Pancreas (tissue), 10 donors: ENCODE measurements around the gene NT5C1B. TPM values are rescaled to one million over a fixed set of nuclear protein-coding genes. Genes with fewer than 3 reads are reported as not detected.

Experiments
- ATAC-seq, 4 donors: fragments of 200-7000 bp; cut with Tn5 transposase; one replicate each; pipeline versions ENCODE4 v1.8.0 to v1.9.1; 2020; ENCODE audit warnings: mild to moderate bottlenecking in 4 of 4, moderate library complexity in 4 of 4
- DNase-seq, 6 donors: peaks; one replicate each; pipeline ENCODE4 v3.0.0-alpha.2; 2020
- FAIRE-seq: peaks from 2 replicates; lab custom pipeline; 2012; peaks lifted over from hg19 to GRCh38; lab: Jason Lieb, UNC
- H3K27ac ChIP-seq, 4 donors: fragments of 200-600 bp; sonication (generic); 1 replicate in 3 of 4; 2 replicates in 1 of 4; pipeline versions ENCODE4 v1.5.0 to v1.8.0; 2020
- H3K27me3 ChIP-seq, 4 donors: fragments of 200-600 bp; one replicate each; pipeline ENCODE4 v1.8.0; 2021
- H3K36me3 ChIP-seq, 3 donors: fragments of 200-600 bp; sonication (generic) in 1 of 3; one replicate each; pipeline versions ENCODE4 v1.5.0 to v1.8.0; 2020 to 2021
- H3K4me1 ChIP-seq, 3 donors: fragments of 200-600 bp; one replicate each; pipeline ENCODE4 v1.8.0; 2021
- H3K4me3 ChIP-seq, 4 donors: fragments of 200-600 bp; sonication (generic) in 2 of 4; one replicate each; pipeline versions ENCODE4 v1.5.0 to v1.8.0; 2020 to 2021
- H3K9me3 ChIP-seq, 4 donors: fragments of 200-600 bp; one replicate each; pipeline ENCODE4 v1.8.0; 2021
- WGBS, 2 donors: extraction: QIAGEN DNeasy Blood & Tissue Kit; methylation state at CpG; one replicate each; pipeline ENCODE4 v1.1.7; 2013; 5-methylcytosine and 5-hydroxymethylcytosine counted together
- intact Hi-C, 3 donors: fragments of 100-400 bp; cut with DNase I; formaldehyde crosslinking; loops; one replicate each; pipeline versions ENCODE4 v1.11.1 to v1.14.2; 2022
- polyA plus RNA-seq, 2 donors: library from polyadenylated mRNA; stranded (reverse); fragments of 200-250 nt; gene quantifications; one replicate each; pipeline ENCODE4 v1.2.3, GENCODE V29; 2013
- total RNA-seq, 6 donors: library from RNA; stranded (reverse); fragmentation: NEBNext Ultra II Directional in 4 of 6; extraction: Animal tissue kit (Norgen Biotek cat#: 25700) in 4 of 6; gene quantifications; one replicate each; pipeline versions ENCODE4 v1.2.1 to v1.2.4, GENCODE V29; 2021 to 2023
- TF ChIP-seq, protein P1 (sequence below), 4 donors: fragments of 200-600 bp; sonication (generic) in 3 of 4; IDR thresholded peaks; one replicate each; pipeline versions ENCODE4 v1.5.0 to v1.8.0; 2021; ENCODE audit warnings: antibody characterized with exemption in 4 of 4
- donor health status: healthy with polysubstance abuse.
- donor health status: DM: no; HTN: no; CAD: no; lungs with moderate emphysema.
- donor health status: DM: no; HTN: no; CAD: no.
- donor health status: control.
- donor health status: control.
- donor health status: Bipolar disorder and iron deficiency.
- donor health status: DM: yes; HTN: yes; CAD: no.
- donor health status: DM: no; HTN: no; CAD: no.
- donor health status: DM: no; HTN: no; CAD: no.
- donor health status: DM: yes; HTN: yes; CAD: no.

NT5C1B gene
- total and polyA plus RNA-seq, 8 donors, result 0.05 TPM; not detected in 7

DNA sequence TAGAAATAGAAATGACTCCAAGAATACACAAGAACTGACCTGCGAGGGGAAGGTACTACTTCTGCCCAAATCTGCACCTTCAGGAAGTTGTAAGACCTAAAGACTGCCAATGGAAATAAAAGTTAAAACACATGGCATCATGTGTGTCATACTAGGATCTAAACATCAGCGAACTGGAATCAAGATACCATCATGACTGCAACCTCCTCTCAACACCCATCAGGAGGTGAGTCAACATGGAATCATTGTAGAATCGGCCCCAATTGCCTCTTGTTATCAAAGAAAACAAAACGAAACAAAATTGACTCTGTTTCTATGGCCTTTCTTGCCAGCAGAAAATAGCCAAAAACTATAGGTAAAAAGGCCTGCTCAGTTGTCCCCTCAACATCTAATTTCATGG, 44.0 kb downstream of the NT5C1B start:
- Histone ChIP-seq H3K27me3 (no peaks in the 10 kb centered on the region), H3K4me3 (no peak overlapping the region), H3K4me1 (peaks cover 0 to 1% (median under 1%) of the 10 kb centered on the region in 3 donors), H3K27ac (no peak overlapping the region), H3K36me3 (no peaks in the 10 kb centered on the region), H3K9me3 (no peaks in the 10 kb centered on the region)
- TF ChIP-seq, protein P1, sequence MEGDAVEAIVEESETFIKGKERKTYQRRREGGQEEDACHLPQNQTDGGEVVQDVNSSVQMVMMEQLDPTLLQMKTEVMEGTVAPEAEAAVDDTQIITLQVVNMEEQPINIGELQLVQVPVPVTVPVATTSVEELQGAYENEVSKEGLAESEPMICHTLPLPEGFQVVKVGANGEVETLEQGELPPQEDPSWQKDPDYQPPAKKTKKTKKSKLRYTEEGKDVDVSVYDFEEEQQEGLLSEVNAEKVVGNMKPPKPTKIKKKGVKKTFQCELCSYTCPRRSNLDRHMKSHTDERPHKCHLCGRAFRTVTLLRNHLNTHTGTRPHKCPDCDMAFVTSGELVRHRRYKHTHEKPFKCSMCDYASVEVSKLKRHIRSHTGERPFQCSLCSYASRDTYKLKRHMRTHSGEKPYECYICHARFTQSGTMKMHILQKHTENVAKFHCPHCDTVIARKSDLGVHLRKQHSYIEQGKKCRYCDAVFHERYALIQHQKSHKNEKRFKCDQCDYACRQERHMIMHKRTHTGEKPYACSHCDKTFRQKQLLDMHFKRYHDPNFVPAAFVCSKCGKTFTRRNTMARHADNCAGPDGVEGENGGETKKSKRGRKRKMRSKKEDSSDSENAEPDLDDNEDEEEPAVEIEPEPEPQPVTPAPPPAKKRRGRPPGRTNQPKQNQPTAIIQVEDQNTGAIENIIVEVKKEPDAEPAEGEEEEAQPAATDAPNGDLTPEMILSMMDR (IDR thresholded peaks at IDR 0.05), result no peak
- no peak for FAIRE-seq
- ATAC-seq, result no peak
- WGBS, 2 donors, result 71 to 84% methylated on average over 4 of the region's 4 CpGs
- DNase-seq, result no peak
- intact Hi-C loops, result no loop called here

DNA sequence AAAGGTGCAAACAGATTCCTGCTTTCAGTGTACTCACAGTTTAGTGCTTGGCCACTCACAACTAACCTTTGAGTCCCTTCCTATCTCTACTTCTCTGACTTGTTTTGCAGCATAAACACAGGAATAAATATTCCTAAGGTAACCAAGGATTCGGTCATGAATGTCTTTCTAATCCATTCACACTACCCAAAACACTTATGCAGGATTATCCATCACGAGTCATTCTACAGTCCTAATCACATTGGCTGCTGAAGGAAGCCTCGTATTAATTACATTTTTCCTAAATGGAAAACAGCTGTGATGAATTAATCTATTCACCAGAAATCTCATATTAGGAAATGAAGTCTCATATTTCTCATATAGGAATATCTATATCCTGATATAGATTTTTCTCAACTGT, 45.2 kb downstream of the NT5C1B start:
- Histone ChIP-seq H3K27ac (no peak overlapping the region), H3K9me3 (no peaks in the 10 kb centered on the region), H3K4me1 (no peaks in the 10 kb centered on the region), H3K27me3 (no peaks in the 10 kb centered on the region), H3K4me3 (no peak overlapping the region), H3K36me3 (no peaks in the 10 kb centered on the region)
- no peak for DNase-seq
- TF ChIP-seq, protein P1 (IDR thresholded peaks at IDR 0.05), result no peak
- no peak for FAIRE-seq
- WGBS, 2 donors, result 78 to 86% methylated on average over 3 of the region's 3 CpGs
- no peak for ATAC-seq
- intact Hi-C loops, result no loop called here

DNA sequence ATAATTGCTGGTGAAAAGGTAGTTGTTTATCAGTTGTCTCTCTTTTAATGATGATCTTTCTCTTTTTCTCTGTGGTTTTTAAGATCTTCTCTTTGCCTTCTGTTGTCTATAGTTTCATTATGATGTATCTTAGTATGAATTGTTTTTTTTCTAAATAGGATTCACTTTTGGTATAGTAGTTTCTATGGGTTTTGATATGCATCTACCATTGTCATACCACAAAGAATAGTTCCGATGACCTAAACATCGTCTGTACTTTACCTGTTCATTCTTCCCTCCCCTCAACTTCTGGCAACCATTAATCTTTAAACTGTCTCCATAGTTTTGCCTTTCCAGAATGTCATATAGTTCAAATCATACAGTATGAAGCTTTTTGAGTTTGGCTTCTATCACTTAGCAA, 48.5 kb downstream of the NT5C1B start:
- ATAC-seq, result no peak
- 81 to 83% methylated on average over 2 of the region's 2 CpGs for WGBS, 2 donors
- Histone ChIP-seq H3K9me3 (no peaks in the 10 kb centered on the region), H3K4me3 (no peak overlapping the region), H3K27me3 (no peaks in the 10 kb centered on the region), H3K4me1 (no peaks in the 10 kb centered on the region), H3K27ac (no peak overlapping the region), H3K36me3 (no peaks in the 10 kb centered on the region)
- no peak for FAIRE-seq
- DNase-seq, result no peak
- TF ChIP-seq, protein P1 (IDR thresholded peaks at IDR 0.05), result no peak
- intact Hi-C loops, result no loop called here

DNA sequence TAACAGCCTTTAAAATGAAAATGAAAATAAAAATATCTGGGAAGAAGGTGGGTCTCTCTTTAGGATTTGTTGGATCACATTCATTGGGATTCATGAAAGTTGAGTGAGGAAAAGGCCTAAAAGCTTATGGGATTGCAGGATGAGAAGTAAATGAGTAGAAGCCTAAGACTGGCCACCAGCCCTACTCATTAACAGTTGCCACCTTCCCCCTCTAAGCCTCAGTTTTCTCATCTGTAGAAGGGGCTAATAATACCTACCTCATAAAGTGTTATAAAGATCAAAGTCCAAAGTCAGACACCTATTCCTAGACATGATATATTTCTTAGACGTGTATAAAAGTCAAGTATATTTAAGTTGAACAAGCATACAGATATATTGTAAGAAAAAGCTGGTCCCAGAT, 52.7 kb downstream of the NT5C1B start:
- Histone ChIP-seq H3K27me3 (no peaks in the 10 kb centered on the region), H3K4me3 (no peak overlapping the region), H3K36me3 (no peaks in the 10 kb centered on the region), H3K4me1 (no peaks in the 10 kb centered on the region), H3K9me3 (no peaks in the 10 kb centered on the region), H3K27ac (no peak overlapping the region)
- 62 to 78% methylated on average over 1 of the region's 1 CpG for WGBS, 2 donors
- intact Hi-C loops, result no loop called here
- FAIRE-seq (peak; percentile 13), DNase-seq (no peak), ATAC-seq (no peak)
- TF ChIP-seq, protein P1 (IDR thresholded peaks at IDR 0.05), result no peak

DNA sequence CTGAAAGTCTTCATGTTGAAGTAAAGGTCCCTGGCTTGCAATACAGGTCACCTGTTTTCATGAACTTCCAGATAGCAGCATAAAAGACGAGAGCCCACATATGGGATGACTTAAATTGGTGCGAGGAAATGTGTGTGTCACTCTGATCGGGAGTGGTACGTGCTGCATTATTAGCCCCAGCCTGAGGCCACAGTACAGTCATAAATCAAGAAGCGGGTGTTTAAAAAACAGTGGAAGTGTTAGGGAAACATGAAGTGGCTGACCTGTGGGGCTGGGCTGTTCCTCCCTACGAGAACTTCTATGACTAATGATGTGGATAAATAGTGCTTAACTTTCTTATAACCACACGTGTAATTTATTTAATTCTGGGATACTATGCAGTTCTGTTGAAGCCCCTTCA, 53.3 kb downstream of the NT5C1B start:
- Histone ChIP-seq H3K4me1 (no peaks in the 10 kb centered on the region), H3K27me3 (no peaks in the 10 kb centered on the region), H3K9me3 (no peaks in the 10 kb centered on the region), H3K27ac (no peak overlapping the region), H3K36me3 (no peaks in the 10 kb centered on the region), H3K4me3 (no peak overlapping the region)
- TF ChIP-seq, protein P1 (IDR thresholded peaks at IDR 0.05), result no peak
- no peak for FAIRE-seq
- WGBS, 2 donors, result 53 to 59% methylated on average over 7 of the region's 7 CpGs
- no peak for ATAC-seq
- no peak for DNase-seq
- intact Hi-C loops, result no loop called here
